Esophagus squamous epithelium (tissue), 4 donors: ENCODE results near the gene DVL1.

ENCODE experiments used
- POLR2A ChIP-seq, 4 donors: fragments of 450-650 bp; IDR thresholded peaks; one replicate each; pipeline ENCODE4 v1.6.1; 2017; ENCODE audit warnings: antibody characterized with exemption in 4 of 4, mild to moderate bottlenecking in 4 of 4, moderate library complexity in 3 of 4
- TF ChIP-seq, protein P1 (sequence below), 6 experiments: fragments of 450-650 bp in 4 of 6; fragments of 200-600 bp in 2 of 6; sonication (generic) in 2 of 6; IDR thresholded peaks; one replicate each; pipeline ENCODE4 v1.5.1; 2016 to 2019; ENCODE audit warnings: antibody characterized with exemption in 6 of 6, mild to moderate bottlenecking in 4 of 6, moderate library complexity in 4 of 6

GRCh38 chr1:1345384-1345783 lies 3.8 kb downstream of the DVL1 start:
- TF ChIP-seq, protein P1, sequence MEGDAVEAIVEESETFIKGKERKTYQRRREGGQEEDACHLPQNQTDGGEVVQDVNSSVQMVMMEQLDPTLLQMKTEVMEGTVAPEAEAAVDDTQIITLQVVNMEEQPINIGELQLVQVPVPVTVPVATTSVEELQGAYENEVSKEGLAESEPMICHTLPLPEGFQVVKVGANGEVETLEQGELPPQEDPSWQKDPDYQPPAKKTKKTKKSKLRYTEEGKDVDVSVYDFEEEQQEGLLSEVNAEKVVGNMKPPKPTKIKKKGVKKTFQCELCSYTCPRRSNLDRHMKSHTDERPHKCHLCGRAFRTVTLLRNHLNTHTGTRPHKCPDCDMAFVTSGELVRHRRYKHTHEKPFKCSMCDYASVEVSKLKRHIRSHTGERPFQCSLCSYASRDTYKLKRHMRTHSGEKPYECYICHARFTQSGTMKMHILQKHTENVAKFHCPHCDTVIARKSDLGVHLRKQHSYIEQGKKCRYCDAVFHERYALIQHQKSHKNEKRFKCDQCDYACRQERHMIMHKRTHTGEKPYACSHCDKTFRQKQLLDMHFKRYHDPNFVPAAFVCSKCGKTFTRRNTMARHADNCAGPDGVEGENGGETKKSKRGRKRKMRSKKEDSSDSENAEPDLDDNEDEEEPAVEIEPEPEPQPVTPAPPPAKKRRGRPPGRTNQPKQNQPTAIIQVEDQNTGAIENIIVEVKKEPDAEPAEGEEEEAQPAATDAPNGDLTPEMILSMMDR (IDR thresholded peaks at IDR 0.05), result no peak
- TF ChIP-seq POLR2A (IDR thresholded peaks at IDR 0.05), result no peak
